D341Med (cell line): ENCODE results near the gene ITGAV.
"Not testable (repeated sequence)": the region's sequence is repeated elsewhere in the genome, so short reads cannot be mapped to it uniquely, and the experiment has no call there.

Source experiments
- DNase-seq: peaks from one replicate; pipeline ENCODE4 v3.0.0; 2012; ENCODE audit warnings: low spot score

The ITGAV gene

DNA sequence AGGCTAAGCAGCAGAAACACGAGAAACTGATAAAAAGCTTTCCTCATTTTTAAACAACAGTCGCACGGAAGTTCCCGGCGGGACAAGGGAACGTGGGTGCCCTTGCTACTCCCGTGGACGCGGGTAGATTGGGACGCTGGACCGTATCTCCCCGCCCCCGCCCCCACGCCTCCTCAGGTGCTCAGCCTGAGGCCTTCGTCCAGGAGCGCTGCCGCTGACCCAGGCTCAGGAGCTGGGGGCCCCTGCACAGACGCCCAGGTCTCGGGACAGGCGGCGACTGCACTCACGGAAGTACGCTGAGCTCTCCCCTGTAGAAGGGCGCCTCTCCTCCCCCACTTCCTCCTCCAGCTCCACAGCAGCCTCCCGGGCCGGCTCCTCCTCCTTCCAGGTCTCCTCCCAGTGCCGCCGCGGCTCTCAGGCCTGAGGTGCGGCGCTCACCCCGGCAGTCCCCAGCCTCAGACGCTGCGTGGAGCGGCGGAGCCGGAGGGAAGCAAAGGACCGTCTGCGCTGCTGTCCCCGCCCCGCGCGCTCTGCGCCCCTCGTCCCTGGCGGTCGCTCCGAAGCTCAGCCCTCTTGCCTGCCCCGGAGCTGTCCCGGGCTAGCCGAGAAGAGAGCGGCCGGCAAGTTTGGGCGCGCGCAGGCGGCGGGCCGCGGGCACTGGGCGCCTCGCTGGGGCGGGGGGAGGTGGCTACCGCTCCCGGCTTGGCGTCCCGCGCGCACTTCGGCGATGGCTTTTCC lies at the start of gene ITGAV:
Gene ITGAV (plus strand): TSS at position 445 of the 738 bp plus-strand sequence. CDS start 283 bp downstream, at position 728.
- peak; percentile 87 for DNase-seq

DNA sequence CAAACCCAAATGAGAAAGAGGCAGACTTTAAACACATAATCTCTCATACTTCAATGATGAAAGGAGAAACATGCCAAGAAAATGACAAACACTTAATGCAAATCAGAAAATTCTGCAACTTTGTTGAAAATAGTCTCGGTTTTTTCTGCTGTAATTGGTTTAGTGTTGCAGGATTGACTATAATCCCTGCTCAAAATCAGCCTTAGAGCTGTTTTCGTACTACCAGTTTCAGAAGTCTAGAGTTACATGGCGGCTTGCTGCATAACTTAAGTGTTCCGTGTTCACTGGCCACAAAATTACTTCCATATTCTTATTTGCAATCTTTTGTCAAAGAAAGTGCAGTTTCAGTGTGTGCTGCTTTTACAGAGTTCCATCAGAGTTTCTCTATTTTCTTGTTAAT lies 48.9 kb upstream of the ITGAV start:
- no peak for DNase-seq

DNA sequence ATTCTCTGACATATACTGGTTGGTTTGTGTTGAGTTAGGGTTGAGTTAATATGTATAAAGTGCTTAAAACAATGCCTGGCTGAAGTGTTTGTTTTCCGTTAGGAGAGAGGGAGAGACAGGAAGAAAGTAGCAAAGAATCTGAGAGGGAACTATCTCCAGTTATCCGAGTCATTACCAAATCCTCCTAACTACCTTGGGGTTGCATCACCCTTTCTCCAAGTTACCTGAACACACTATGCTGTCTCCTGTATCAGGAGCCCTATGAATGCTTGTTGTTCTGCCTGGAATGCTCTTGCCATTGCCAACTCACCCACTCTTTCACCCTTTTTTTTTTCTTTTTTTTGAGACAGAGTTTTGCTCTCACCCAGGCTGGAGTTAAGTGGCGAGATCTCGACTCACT lies 47.9 kb upstream of the ITGAV start:
- no peak for DNase-seq

DNA sequence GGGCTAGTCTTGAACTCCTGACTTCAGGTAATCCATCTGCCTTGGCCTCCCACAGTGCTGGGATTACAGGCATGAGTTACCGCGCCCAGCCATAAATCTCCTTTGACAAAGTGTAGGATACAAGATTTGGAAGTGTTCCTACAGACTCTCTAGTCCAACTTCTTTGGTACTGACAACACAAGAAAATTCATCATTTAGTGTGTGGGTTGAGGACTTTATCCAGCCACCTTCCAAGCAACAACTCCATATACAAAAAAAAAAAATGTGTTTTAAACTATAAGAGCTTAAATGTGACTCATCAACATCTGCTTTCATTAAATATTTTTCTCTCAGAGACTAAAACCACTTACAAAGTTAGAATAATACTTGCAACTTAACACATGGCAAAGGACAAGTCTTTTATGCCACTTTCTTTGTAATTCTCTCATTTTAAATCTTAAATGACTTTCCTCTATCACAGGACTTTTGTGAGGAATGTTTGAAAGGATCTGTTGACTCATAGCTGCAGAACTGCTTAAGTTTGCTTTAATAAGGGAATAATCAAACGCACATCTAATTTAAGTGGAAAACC lies 46.2 kb upstream of the ITGAV start:
- no peak for DNase-seq

DNA sequence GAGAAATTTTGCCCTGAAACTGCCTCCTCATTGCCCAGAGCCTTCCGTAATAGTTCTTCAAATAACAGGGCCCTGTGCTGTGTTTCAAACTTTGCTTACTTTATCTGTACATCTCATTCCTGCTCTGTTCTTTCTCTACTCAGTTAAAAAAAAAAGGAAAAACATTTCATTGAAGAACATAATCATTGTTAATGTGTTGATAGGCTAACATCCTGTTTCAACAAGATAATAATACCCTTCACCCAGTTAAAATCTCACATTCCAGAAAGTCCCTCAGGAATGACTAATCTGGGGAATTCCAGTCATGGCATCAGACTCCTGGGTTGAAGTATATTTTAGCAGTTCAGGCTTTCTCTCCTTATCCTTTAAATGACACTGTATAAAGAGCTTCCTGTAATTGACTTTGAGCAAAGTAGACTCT lies 45.6 kb upstream of the ITGAV start:
- DNase-seq: no peak

DNA sequence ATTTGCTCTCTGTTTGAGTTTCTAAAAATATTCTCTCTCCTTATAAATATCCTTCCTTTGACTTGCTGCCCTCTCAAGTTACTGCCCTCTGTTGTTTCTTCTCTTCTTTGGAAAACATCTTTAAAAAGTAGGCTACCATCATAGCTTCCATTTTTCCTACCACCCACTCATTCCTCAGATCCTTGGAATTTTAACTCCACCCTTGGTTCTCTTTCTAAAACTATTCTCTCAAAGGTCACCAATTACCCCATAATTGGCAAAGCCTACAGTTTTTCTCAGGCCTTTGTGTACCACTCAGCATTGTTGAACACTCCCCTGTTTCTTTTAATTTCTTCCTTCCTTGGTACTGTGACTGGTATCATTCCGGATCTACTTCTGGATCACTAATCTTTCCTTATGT lies 43.0 kb upstream of the ITGAV start:
- DNase-seq: no peak

DNA sequence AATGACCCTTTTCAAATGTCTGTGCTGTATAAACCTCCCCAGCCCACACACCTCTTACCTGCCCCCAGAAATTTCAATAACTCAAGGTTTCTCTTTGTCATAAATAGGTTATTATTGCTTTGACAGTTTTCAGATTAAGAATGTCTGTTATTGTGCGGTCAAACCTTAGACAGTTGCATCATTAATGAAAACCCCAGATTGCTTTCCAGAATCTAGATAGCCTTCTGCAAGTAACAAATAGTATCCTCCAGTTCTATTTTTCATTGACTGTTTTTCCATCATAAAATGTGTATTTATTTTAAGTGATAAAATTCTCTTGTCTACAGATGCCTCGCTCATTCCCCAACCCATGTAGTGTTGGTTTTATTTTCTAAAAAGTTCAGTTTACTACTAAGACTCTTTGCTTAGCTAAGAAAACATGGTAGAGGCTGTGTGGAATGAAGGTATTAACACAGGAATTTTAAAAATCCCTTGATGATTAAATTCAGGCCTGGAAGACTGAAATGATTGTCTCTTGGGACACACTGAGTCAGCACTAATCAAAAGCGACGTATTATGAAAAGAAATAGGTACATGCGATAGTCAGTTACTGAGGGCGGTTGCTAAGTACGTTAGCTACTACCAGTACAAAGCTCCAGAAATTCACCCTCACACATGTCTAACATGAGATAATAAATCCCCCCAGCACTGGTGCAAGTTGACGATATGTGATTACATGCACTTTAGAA lies 38.4 kb upstream of the ITGAV start:
- no peak for DNase-seq

DNA sequence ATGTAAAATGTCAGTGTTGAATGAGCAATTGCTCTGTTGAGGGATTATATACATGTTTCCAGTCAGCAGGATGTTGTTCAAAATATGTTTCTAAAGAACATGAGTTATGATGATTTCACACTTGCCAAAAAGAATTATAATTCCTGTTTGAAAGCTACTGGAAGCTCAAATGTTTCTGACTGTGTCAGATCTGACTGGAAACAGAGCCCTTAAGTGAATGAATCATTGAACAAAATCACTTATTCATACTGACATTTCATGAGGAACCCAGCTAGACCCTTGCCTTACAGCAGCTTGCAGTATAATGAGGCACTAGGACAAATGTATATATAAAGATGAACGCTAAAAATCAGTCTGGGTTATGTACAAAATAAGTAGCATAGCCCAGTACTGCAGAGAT lies 35.4 kb upstream of the ITGAV start:
- no peak for DNase-seq

DNA sequence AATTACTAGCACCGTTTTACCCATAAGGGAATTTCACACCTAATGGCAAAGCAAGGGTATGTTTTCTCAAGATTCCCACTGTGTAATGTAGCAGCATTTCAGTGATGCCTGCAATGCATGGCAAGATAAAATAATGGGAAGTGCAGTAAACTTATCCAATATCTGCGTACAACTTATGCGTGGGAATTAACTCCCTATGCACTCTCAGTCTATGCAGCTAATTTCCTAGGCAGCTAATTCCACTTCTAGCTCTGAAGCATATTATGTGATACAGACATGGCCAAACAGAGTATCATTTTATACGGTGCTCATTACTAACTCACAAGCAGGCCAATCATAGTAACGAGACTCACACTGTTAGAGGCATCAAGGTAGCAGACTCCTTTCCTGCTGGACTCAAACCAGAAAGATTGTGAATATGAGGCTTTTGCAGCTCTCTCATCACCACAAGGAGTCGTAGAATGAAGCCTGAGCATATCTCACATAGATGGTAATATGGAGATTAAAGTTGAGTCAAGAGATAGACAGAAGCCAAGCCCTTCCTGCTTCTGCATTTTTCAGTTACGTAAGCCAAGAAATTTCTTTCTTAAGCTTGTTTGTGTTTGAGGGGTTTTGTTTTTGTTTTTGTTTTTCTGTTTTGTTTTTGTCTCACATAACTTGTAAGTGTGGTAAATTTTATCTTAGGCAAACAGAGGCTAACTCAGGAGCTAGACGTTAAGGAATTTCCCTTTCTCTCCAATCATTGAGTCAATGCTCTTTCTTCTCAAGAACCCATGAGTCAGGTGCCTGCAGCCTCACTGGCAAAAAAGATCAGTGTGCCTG lies 34.8 kb upstream of the ITGAV start:
- no peak for DNase-seq

DNA sequence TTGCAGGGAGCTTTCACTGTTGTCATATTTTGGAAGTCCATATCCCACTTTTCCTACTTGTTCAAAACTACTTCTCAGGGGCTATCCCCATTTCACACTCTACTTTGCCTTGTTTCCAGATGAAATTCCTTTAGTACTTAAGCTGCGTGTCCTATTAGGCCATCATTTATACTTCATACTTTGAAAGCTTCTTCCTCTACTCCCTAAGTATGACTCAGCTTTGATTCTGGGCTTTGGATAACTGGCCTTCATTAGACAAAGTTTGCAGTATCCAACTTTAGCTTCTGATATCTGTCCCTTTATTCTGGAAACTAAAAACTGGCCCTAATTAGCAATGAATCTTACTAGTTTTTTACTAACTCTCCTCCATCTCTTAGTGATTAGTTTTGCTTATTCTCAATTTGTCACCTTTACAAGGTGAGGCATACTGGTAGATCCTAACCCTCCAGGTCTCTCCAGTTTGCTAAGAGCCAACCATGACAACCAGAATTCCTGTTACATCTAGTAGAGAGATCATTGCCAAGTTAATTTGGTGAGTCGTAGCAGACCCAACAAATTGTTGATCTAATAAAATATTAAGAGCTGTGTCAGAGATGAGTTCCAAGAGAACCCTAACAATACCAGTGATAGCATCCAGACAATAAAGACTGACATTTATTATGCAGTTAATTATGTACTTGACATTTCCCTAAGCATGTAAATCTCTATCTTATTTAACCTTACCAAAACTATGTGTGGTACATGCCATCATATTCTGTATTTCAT lies 31.2 kb upstream of the ITGAV start:
- no peak for DNase-seq

DNA sequence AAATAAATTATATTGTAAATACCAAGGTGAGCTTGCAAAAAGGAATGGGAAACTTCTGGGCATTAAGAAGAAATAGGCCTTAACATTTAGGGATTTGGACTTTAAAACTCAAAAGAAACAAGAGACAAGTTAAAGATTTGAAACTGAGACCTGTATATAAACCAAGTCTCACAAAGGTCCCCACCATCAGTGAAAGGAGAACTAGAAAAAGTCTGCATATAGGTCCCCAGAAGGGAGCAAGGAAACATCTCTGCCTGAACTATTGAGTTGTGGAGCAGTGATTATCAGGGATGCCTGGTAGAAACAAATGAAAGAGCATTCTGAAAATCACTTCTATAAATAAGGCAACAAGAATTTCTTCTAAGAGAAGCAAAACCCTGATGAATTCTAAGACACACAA lies 30.5 kb upstream of the ITGAV start:
- DNase-seq: no peak

DNA sequence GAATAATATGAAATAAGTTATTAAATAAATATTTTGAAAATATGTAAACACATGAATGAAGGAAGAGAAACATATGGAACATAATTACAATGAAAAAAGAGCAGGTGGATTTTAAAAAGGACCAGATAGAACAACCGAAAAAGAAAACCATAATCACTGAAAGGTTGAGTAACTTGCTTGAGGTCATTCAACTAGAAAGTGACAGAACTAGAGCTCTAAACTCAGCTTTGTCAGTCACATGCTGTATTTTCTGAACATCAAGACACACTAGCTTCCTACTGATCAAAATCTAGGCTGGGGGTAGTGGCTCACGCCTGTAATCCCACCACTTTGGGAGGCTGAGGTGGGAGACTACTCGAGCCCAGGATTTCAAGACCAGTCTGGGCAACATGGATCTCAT lies 30.0 kb upstream of the ITGAV start:
- DNase-seq: no peak

DNA sequence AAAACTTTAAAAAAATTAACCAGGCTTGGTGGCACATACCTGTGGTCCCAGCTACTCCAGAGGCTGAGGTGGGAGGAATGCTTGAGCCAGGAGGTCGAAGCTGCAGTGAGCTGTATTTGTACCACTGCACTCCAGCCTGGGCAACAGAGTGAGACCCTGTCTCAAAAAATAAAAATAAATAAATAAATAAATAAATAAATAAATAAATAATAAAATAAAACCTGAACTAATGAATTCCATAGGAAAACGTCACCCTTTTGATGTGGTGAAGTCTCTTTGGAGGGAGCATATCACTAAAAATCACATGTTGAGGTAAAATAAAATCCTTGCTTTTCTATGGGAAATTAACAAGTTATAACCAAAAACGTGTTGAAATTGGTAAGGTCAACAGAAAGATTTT lies 29.6 kb upstream of the ITGAV start:
- no peak for DNase-seq

DNA sequence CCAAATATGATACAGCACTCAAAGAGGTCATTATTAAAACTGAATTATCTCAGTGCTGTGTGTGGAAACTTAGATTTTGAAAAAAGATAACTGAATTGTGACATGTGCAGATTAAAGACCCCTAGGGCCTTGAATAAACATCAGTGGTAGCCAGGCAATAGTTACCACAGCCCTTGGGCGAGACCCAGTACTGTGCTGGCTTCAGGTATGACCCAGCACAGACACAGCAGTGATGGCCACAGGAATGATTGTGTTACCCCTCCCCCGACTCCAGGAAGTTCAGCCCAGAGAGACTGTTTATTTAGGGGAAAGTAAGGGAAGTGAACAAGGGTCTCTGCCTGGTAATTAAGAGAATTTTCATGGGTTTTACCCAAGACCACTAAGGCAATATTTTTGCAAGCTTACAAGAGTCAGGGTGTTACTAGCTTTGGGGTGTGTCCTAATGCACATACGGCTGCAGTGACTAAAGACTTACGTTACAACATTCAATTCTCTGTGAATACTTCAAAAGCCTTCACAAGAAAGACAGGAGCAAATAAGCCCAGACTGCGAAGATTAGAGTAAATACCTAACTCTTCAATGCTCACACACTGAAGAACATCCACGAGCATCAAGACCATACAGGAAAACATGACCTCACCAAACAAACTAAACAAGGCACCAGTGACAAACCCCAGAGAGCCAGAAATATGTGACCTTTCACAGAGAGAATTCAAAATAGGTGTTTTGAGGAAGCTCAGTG lies 28.2 kb upstream of the ITGAV start:
- DNase-seq: no peak

DNA sequence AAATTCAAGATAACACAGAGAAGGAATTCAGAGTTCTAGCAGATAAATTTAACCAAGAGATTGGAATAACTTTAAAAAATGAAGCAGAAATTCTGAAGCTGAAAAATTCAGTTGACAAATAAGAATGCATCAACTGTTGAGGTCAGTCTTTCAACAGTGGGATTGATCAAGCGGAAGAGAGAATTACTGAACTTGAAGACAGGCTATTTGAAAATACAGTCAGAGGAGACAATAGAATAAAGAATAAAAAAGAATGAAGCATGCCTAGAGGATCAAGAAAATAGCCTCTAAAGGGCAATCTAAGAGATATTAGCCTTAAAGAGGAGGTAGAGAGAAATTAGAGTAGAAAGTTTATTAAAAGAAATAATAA lies 27.7 kb upstream of the ITGAV start:
- DNase-seq: no peak

DNA sequence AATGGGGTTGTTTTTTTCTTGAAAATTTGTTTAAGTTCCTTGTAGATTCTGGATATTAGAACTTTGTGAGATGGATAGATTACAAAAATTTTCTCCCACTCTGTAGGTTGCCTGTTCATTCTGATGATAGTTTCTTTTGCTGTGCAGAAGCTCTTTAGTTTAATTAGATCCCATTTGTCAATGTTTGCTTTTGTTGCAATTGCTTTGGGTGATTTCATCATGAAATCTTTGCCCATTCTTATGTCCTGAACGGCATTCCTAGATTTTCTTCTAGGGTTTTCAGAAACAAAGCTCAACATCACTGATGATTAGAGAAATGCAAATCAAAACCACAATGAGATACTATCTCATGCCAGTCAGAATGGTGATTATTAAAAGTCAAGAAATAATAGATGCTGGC lies 21.3 kb upstream of the ITGAV start:
- not testable (repeated sequence) for DNase-seq

DNA sequence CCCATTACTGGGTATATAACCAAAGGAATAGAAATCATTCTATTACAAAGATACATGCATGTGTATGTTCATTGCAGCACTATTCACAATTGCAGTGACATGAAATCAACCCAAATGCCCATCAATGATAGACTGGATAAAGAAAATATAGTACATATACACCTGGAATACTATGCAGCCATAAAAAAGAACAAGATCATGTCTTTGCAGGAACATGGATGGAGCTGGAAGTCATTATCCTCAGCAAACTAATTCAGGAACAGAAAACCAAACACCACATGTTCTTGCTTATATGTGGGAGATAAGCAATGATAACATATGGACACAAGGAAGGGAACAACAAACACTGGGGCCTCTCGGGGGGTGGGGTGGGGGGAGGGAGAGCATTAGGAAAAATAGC lies 20.7 kb upstream of the ITGAV start:
- not testable (repeated sequence) for DNase-seq

DNA sequence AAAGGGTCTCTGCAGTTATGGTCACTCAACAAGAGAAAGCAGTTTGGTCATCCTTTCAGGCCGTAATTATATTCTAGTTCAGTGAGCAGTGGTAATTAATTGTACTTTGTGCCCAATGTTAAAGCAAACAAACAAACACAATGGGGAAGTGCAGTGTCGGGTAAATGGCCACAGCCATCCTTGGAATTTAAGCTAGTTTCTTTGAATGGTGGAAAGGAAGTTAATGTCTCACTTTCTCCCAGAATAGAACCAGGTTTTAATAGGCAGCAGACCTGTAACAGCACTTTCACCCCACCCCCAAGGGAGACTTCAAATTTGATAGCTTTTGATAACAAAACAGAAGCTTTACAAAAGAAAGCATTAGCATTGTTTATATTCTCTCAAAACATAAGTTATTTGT lies 20.0 kb upstream of the ITGAV start:
- DNase-seq: no peak

DNA sequence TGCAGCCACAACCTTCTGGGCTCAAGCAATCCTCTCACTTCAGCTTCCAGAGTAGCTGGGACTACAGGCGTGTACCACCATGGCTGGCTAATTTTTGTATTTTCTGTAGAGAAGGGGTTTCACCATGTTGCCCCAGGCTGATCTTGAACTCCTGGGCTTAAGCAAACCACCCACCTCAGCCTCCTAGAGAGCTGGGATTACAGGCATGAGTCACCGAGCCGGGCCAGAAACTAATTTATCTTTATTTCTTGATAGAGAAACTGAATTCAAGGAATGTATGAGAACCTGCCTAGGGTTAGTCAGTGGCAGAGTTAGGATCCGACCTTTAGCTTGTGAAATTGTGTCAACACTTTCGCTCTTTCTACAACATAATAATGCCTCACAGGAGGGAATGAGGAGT lies 19.3 kb upstream of the ITGAV start:
- DNase-seq: no peak

DNA sequence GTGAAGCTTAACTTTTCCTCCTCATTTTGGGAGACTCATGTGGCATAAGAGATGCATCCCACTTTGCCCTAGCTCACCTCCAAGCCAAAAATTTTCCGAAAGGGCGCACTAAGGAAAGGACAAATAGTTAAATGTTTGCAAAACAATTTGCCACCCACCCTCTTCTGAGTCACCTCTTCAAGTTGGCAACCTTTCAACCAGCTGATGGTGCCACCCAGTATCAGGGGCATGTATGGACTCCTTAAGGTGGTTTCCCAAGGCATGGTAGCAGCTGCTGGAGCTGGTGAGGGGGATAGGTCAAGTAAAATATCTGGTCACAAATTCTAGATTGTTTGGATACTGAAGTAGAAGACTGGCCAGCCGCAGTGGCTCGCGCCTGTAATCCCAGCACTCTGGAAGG lies 17.2 kb upstream of the ITGAV start:
- DNase-seq: no peak

DNA sequence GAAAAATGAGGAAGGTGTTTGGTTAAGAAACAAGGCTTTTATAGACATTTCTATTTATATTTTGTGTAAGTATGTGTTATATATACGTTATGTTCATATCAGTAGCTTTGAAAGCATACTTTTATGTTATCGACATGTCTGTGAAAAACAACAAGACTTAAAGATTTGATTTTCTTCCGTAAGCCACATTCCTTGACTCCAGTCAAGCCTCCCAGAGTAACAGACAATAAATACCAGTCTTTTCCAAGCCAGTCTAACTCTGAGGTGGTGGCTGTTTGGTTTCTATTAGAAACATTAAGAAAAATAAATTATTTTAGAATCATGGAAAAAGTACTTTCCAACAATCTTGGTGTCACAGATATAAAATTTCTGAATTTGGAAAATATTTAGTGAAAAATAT lies 16.3 kb upstream of the ITGAV start:
- DNase-seq: no peak
